GM23338 (cell line): ENCODE data around the gene DGAT2.

Source experiments
- EZH2 ChIP-seq: fragments of 200-600 bp; sonication (generic); IDR thresholded peaks from one replicate; pipeline ENCODE4 v1.8.0; 2017; ENCODE audit warnings: antibody characterized with exemption, mild to moderate bottlenecking, low read depth; ENCODE audit not compliant: unreplicated experiment
- JUNB ChIP-seq: IDR thresholded peaks from one replicate; pipeline ENCODE4 v1.6.1; 2016; ENCODE audit warnings: antibody characterized with exemption; ENCODE audit not compliant: unreplicated experiment
- NANOG ChIP-seq: IDR thresholded peaks from 2 replicates; pipeline ENCODE4 v1.6.1; 2016; ENCODE audit warnings: antibody characterized with exemption, borderline replicate concordance
- POLR2AphosphoS5 ChIP-seq: IDR thresholded peaks from 2 replicates; pipeline ENCODE4 v1.6.1; 2016; ENCODE audit warnings: antibody characterized with exemption, low read depth
- TF ChIP-seq, protein P1 (sequence below), 2 experiments: fragments of 200-600 bp in 1 of 2; sonication (generic) in 1 of 2; conservative IDR thresholded peaks; 2 replicates each; pipeline versions ENCODE4 v1.5.1 to v1.6.1; 2016 to 2017; ENCODE audit warnings: antibody characterized with exemption in 2 of 2, low read depth in 2 of 2, mild to moderate bottlenecking in 2 of 2, moderate library complexity in 1 of 2
- TF ChIP-seq, protein P2 (sequence below): IDR thresholded peaks from one replicate; pipeline ENCODE4 v1.6.1; 2018; ENCODE audit warnings: antibody characterized with exemption; ENCODE audit not compliant: unreplicated experiment

DNA sequence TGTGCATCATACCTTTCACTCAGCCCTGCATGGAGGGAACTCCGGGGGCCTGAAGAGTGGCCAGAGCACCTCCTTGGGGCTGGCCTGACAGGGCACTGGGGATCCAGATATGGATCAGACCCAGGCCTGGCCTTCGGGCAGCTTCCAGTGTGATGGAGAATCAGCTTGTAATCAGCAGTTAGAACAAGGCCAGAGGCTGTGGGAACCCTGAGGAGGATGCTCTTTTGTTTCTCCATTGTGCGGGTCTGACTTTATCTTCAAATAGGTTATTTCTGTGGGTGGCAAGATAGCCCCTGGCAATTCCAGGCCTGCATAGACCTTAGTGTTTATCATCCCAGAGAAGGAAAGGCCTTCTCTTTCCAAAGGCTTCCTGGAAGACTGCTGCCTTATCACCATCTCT lies 12.3 kb downstream of the DGAT2 start:
- TF ChIP-seq, protein P1, sequence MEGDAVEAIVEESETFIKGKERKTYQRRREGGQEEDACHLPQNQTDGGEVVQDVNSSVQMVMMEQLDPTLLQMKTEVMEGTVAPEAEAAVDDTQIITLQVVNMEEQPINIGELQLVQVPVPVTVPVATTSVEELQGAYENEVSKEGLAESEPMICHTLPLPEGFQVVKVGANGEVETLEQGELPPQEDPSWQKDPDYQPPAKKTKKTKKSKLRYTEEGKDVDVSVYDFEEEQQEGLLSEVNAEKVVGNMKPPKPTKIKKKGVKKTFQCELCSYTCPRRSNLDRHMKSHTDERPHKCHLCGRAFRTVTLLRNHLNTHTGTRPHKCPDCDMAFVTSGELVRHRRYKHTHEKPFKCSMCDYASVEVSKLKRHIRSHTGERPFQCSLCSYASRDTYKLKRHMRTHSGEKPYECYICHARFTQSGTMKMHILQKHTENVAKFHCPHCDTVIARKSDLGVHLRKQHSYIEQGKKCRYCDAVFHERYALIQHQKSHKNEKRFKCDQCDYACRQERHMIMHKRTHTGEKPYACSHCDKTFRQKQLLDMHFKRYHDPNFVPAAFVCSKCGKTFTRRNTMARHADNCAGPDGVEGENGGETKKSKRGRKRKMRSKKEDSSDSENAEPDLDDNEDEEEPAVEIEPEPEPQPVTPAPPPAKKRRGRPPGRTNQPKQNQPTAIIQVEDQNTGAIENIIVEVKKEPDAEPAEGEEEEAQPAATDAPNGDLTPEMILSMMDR (conservative IDR thresholded peaks at IDR 0.05; ENCODE audit: low read depth in 2 of 2) = no peak
- TF ChIP-seq POLR2AphosphoS5 = no peak
- TF ChIP-seq JUNB = no peak
- TF ChIP-seq, protein P2, sequence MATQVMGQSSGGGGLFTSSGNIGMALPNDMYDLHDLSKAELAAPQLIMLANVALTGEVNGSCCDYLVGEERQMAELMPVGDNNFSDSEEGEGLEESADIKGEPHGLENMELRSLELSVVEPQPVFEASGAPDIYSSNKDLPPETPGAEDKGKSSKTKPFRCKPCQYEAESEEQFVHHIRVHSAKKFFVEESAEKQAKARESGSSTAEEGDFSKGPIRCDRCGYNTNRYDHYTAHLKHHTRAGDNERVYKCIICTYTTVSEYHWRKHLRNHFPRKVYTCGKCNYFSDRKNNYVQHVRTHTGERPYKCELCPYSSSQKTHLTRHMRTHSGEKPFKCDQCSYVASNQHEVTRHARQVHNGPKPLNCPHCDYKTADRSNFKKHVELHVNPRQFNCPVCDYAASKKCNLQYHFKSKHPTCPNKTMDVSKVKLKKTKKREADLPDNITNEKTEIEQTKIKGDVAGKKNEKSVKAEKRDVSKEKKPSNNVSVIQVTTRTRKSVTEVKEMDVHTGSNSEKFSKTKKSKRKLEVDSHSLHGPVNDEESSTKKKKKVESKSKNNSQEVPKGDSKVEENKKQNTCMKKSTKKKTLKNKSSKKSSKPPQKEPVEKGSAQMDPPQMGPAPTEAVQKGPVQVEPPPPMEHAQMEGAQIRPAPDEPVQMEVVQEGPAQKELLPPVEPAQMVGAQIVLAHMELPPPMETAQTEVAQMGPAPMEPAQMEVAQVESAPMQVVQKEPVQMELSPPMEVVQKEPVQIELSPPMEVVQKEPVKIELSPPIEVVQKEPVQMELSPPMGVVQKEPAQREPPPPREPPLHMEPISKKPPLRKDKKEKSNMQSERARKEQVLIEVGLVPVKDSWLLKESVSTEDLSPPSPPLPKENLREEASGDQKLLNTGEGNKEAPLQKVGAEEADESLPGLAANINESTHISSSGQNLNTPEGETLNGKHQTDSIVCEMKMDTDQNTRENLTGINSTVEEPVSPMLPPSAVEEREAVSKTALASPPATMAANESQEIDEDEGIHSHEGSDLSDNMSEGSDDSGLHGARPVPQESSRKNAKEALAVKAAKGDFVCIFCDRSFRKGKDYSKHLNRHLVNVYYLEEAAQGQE = no peak
- TF ChIP-seq EZH2 = no peak
- TF ChIP-seq NANOG = no peak
